HepG2 (cell line): ENCODE measurements around the gene TRPV4. TPM values are rescaled to one million over a fixed set of nuclear protein-coding genes. Genes with fewer than 3 reads are reported as not detected.

Experiments
- E2F2 ChIP-seq: sonication (generic); formaldehyde crosslinking; IDR thresholded peaks from 2 replicates; pipeline ENCODE4 v1.4.0; 2020; ENCODE audit warnings: missing genetic modification reagents, borderline replicate concordance
- GRHL1 ChIP-seq: sonication (generic); formaldehyde crosslinking; conservative IDR thresholded peaks from 2 replicates; pipeline ENCODE4 v1.8.0; 2022; ENCODE audit warnings: missing genetic modification reagents
- HCFC1 ChIP-seq: fragments of 150-350 bp; IDR thresholded peaks from 2 replicates; pipeline ENCODE4 v1.6.1; 2014; ENCODE audit warnings: low read depth, low read length
- KDM3A ChIP-seq: IDR thresholded peaks from 2 replicates; pipeline ENCODE4 v1.6.1; 2018; ENCODE audit warnings: low read depth, missing compliant biosample characterization
- KMT2B ChIP-seq: IDR thresholded peaks from 2 replicates; pipeline ENCODE4 v1.6.1; 2016; ENCODE audit warnings: missing genetic modification reagents, missing compliant biosample characterization
- NFKBIZ ChIP-seq: IDR thresholded peaks from 2 replicates; pipeline ENCODE4 v1.6.1; 2018; ENCODE audit warnings: missing genetic modification reagents, missing compliant biosample characterization
- NPAS2 ChIP-seq: sonication (generic); formaldehyde crosslinking; IDR thresholded peaks from 2 replicates; pipeline ENCODE4 v1.8.0; 2022; ENCODE audit warnings: mild to moderate bottlenecking, missing genetic modification reagents, borderline replicate concordance
- PHF5A ChIP-seq: IDR thresholded peaks from one replicate; pipeline ENCODE4 v1.6.1; 2018; ENCODE audit warnings: low read depth, missing genetic modification reagents; ENCODE audit not compliant: unreplicated experiment
- POLR2A ChIP-seq, 2 experiments: IDR thresholded peaks; 2 replicates each; pipeline ENCODE4 v1.6.1; 2011; ENCODE audit warnings: low read depth in 2 of 2, low read length in 2 of 2, mild to moderate bottlenecking in 1 of 2, moderate library complexity in 1 of 2; ENCODE audit not compliant: insufficient read depth in 1 of 2
- PRDM10 ChIP-seq: sonication (generic); formaldehyde crosslinking; IDR thresholded peaks from 2 replicates; pipeline ENCODE4 v1.4.0; 2020; ENCODE audit warnings: low read depth, missing genetic modification reagents
- RFX1 ChIP-seq: fragments of 450-650 bp; IDR thresholded peaks from 2 replicates; pipeline ENCODE4 v1.6.1; 2017
- SALL1 ChIP-seq: sonication (generic); formaldehyde crosslinking; IDR thresholded peaks from 2 replicates; pipeline ENCODE4 v1.8.0; 2022; ENCODE audit warnings: mild to moderate bottlenecking, missing genetic modification reagents
- SUZ12 ChIP-seq: fragments of 150-350 bp; IDR thresholded peaks from 2 replicates; pipeline ENCODE4 v1.6.1; 2014; ENCODE audit warnings: low read depth, low read length
- ZBTB1 ChIP-seq: sonication (generic); formaldehyde crosslinking; IDR thresholded peaks from 2 replicates; pipeline ENCODE4 v1.4.0; 2020; ENCODE audit warnings: missing genetic modification reagents, borderline replicate concordance
- ZBTB25 ChIP-seq: IDR thresholded peaks from 2 replicates; pipeline ENCODE4 v1.6.1; 2018; ENCODE audit warnings: missing genetic modification reagents
- ZFY ChIP-seq: sonication (generic); formaldehyde crosslinking; IDR thresholded peaks from 2 replicates; pipeline ENCODE4 v1.4.0; 2020; ENCODE audit warnings: missing genetic modification reagents
- ZGPAT ChIP-seq: IDR thresholded peaks from 2 replicates; pipeline ENCODE4 v1.6.1; 2016; ENCODE audit warnings: mild to moderate bottlenecking
- ZKSCAN5 ChIP-seq: sonication (generic); formaldehyde crosslinking; IDR thresholded peaks from 2 replicates; pipeline ENCODE4 v1.5.1; 2020; ENCODE audit warnings: mild to moderate bottlenecking, missing genetic modification reagents
- ZNF567 ChIP-seq: sonication (generic); formaldehyde crosslinking; IDR thresholded peaks from 2 replicates; pipeline ENCODE4 v1.8.1; 2023; ENCODE audit warnings: mild to moderate bottlenecking, missing genetic modification reagents, borderline replicate concordance
- ZNF569 ChIP-seq: sonication (generic); formaldehyde crosslinking; IDR thresholded peaks from 2 replicates; pipeline ENCODE4 v1.5.0; 2020; ENCODE audit warnings: mild to moderate bottlenecking, missing genetic modification reagents, moderate library complexity, borderline replicate concordance
- ZNF784 ChIP-seq: sonication (generic); formaldehyde crosslinking; IDR thresholded peaks from 2 replicates; pipeline ENCODE4 v1.5.1; 2020; ENCODE audit warnings: missing genetic modification reagents, mild to moderate bottlenecking, borderline replicate concordance
- ZNF792 ChIP-seq: IDR thresholded peaks from 2 replicates; pipeline ENCODE4 v1.6.1; 2016
- polyA plus RNA-seq, 8 experiments: library from polyadenylated mRNA; depleted of rRNA in 3 of 8; stranded (reverse) in 7 of 8; unstranded in 1 of 8; fragments of >200 nt; fragmentation: Illumina TruSeq in 4 of 8; extraction: Trizol in 4 of 8; gene quantifications; 2 replicates each; pipeline versions ENCODE4 v1.2.1 to v1.2.3, GENCODE V29; 2011 to 2016; ENCODE audit warnings: low read depth in 4 of 8, missing spikeins in 1 of 8, mixed read lengths in 1 of 8; ENCODE audit not compliant: insufficient read depth in 1 of 8
- total RNA-seq, 5 experiments: library from RNA; depleted of rRNA; stranded (reverse); fragments of >200 nt; fragmentation: Illumina TruSeq; extraction: Trizol; gene quantifications; 2 replicates each; pipeline ENCODE4 v1.2.3, GENCODE V29; 2016; ENCODE audit warnings: low read depth in 1 of 5

Gene TRPV4
- total and polyA plus RNA-seq, 2 of the 13 experiments (the other 11 are each of a cell fraction or from before 2014, with no cell fraction given), result 0.66 to 4.7 TPM

GRCh38 chr12:109822951-109823411 is 10.2 kb downstream of the TRPV4 start (continued):
- TF ChIP-seq ZBTB25 (CRISPR knock-in tag) (no peak), SUZ12 (no peak), KMT2B (CRISPR knock-in tag) (no peak), ZKSCAN5 (CRISPR knock-in tag) (no peak), POLR2A (IDR thresholded peaks at IDR 0.05; ENCODE audit: insufficient read depth in 1 of 2, low read depth in 2 of 2, low read length in 2 of 2) (no peak), PHF5A (CRISPR knock-in tag) (no peak), ZNF567 (CRISPR knock-in tag) (no peak), ZNF784 (no peak), ZFY (CRISPR knock-in tag) (no peak), ZNF792 (peak; percentile 32; the same call in 1 of the 2 replicates), PRDM10 (CRISPR knock-in tag) (no peak), E2F2 (0 out of 2 replicates have a peak, but pooled peaks have one; percentile 30), NFKBIZ (CRISPR knock-in tag) (no peak), SALL1 (CRISPR knock-in tag) (peak; percentile 59; the same call in 1 of the 2 replicates), NPAS2 (no peak), ZGPAT (CRISPR knock-in tag) (peak; percentile 46), GRHL1 (CRISPR knock-in tag) (no peak), KDM3A (peak; percentile 32; the same call in 1 of the 2 replicates), RFX1 (no peak), ZNF569 (CRISPR knock-in tag) (no peak), ZBTB1 (no peak), HCFC1 (no peak)
